HG03565 (cell line): ENCODE results near the gene CRHR1.

Experiments
- ATAC-seq: cut with Tn5 transposase; IDR thresholded peaks from one replicate; pipeline ENCODE4 v1.9.1; 2021; ENCODE audit warnings: mild to moderate bottlenecking, moderate library complexity; ENCODE audit not compliant: unreplicated experiment

The CRHR1 gene

GRCh38 chr17:45787044-45787443 is 2.9 kb downstream of the CRHR1 start:
- ATAC-seq: no peak

DNA sequence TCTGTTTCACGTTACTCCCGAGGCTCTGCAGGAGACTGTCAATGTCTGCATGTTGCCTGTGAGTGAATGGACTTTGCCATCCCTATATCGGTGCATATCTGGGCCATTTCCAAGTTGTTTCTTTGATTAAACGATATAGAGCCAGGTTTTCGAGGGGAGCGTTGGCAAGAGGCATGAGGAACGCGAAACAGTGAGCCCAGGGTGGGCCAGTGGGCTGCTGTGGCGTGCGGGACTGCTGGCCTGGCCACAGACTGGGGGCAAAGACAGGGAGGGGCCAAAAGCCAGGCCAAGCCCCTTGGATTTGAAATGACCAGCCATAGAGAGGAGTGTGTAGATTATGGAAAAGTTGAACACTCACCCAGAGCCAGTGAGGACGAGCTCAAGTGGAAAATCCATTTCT is 3.5 kb downstream of the CRHR1 start:
- no peak for ATAC-seq

DNA sequence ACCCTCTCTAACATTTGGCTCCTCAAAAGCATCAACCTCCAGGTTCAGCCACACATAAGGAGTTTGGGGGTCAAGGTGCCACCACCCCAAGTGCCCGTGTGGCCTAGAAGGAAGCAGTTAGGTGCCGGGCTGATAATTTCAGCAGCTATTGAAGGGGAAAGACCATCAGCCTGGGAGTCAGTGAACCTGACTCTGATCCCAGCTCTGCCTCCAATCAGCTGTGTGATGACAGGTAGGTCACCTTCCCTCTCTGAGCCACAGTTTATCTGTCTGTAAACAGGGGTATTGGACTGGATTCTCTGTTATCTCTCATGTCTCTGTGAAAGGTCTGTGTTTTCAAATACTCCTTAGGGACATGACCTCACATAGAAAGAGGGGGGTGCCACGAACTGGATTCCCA is 3.9 kb downstream of the CRHR1 start:
- no peak for ATAC-seq

DNA sequence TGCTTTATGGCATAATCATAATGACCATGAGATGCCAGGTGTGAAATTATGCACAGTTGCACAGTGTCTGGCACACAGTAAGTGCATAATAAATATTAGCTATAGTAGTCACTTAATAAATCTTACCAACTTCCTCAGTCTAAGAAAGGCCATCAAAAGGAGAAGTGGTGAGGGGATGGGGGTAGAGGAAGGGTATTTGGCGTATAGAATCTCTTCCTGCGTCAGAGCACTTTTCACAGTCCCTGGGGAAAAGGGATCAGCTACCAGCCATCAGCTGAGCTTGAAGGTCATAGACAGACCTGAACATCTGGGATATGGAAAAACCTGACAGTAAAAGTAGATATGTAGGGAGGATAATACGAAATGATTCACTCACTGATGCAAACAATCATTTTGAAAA is 5.8 kb downstream of the CRHR1 start:
- ATAC-seq: no peak

- no peak for ATAC-seq
These were observed 6.3 kb downstream of the CRHR1 start for GRCh38 chr17:45790296-45790922.

- ATAC-seq: no peak
These were observed 7.0 kb downstream of the CRHR1 start for GRCh38 chr17:45791041-45791582.

- ATAC-seq: no peak
These were observed 7.8 kb downstream of the CRHR1 start for GRCh38 chr17:45791935-45792334.

DNA sequence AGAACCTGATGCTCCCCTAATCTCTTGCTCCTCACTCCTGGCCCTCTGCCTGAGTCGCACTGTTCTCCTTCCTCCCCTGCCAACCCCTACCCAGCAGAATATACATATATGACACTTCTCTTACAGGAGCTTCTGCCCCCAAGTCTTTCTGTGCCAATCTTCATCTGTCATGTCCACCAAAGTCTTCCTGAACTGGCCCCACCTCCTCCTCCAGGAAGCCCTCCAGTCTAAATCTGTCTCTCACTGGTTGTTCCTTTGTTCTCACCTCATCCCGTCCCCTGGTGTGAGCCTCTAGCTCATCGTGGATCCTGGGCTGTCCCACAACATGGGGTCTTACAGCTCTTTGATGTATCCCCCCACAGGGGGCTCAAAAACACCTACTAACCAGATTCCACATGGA is 8.3 kb downstream of the CRHR1 start:
- no peak for ATAC-seq

DNA sequence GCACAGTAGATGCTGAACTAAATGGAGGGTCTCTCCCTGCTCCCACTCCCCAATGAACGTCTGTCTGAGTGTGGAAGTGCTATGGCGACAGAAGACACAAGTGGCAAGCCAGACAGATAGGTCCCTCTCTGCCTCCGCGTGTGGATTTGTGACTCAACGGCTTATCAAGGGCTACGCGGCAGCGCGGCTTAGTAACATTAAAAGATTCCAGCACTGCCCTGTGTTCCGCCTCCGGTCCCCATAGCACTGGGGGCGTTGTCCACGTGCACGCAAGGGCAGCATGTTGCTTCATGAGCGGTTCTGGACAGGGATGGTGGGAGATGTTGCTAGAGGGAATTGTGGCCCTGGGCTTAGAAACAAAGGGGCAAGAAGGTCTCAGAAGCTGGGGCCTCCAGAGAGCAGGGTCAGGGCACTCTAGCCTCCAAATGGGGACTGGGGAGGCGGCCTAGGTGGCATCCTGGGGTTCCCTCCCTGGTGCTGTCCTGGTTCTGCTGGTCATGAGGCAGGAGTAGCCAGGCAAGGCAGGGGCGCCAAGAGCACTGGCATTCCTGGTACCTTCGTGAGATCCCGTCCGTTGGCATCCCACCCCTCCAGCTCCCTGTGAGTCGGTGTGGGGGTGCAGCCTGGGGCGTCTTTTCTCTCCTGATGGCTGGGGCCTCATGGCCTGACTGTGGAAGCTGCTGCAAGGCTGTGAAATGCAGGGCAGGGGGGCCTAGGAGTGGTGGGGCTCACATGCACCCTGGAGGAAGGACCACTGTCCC is 9.1 kb downstream of the CRHR1 start:
- ATAC-seq: no peak

- no peak for ATAC-seq
These were observed 9.9 kb downstream of the CRHR1 start for GRCh38 chr17:45793999-45794540.

DNA sequence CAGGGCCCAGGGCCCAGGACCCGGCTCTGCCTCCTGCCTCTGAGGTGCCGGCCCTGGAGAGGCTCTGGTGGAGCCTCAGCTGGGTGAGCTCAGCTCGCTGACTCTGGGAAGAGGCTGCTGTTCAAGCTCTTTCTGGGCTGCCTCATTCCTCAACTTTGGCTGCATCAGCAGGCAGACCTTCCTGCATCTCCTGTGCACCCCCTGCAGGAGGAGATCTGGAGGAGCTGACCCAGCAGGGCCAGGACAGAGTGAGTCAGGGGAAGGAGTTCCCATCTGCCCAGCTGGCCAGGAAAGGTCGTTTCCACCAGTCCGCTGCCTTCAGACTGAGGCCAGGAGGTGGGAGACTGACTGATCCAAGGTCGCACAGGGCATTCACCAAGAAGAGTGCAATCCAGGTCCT is 10.7 kb downstream of the CRHR1 start:
- ATAC-seq: no peak

GRCh38 chr17:45800816-45801215 is 16.7 kb downstream of the CRHR1 start:
- ATAC-seq: no peak

- ATAC-seq: no peak
These were observed 17.3 kb downstream of the CRHR1 start for GRCh38 chr17:45801421-45801820.

- ATAC-seq: no peak
These were observed 24.7 kb downstream of the CRHR1 start for GRCh38 chr17:45808845-45809244.

DNA sequence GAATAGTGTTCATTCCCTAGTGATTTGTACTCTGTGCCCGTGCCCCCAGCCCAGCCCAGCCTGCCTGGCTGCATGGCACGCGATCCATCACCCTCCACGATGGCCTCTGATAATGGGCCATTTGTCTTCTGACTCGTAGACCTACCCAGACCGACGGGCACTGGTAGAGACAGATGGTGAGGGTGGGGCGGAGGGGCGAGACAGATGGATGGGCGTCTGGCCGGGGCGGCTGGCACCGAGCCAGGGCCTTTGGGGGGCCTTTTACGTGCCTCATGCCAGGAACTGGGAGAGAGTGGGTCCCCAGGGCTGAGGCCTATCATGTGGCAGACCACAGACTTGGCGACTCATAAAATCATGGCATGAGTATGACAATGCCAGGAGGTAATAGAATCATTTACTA is 25.4 kb downstream of the CRHR1 start:
- no peak for ATAC-seq

- no peak for ATAC-seq
These were observed 28.0 kb downstream of the CRHR1 start for GRCh38 chr17:45812102-45812501.

DNA sequence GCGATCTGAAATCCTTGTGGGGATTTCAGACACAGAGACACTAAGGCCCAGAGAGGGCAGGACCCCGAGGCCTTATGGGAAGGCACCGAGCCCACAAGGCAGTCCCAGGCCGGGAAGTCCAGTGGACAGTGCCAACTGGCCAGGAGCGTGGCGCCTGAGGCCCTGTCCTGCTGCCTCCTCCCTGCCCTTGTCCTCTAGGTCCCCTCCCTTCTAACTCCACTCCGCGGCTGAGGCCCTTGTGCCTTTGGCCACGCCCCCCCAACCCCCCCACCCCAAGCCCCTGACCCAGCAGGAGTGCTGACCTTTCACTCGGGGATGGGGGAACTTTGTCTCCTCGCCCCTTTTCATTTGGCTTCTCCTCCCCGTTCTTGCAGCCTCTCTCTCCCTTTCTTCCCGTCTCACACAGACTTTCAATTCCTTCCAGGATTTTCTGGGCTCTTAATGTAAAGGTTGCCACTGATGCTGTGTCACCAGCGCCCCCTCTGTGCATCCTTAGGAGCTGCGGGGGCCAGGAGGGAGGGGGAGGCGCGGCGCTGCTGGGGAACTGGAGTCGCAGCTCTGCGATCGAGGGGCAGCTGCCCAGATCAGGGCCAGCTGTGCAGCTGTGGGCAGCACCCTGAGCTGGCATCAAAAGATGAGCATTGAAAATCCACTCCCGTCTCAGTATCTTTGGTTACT is 29.1 kb downstream of the CRHR1 start:
- no peak for ATAC-seq

DNA sequence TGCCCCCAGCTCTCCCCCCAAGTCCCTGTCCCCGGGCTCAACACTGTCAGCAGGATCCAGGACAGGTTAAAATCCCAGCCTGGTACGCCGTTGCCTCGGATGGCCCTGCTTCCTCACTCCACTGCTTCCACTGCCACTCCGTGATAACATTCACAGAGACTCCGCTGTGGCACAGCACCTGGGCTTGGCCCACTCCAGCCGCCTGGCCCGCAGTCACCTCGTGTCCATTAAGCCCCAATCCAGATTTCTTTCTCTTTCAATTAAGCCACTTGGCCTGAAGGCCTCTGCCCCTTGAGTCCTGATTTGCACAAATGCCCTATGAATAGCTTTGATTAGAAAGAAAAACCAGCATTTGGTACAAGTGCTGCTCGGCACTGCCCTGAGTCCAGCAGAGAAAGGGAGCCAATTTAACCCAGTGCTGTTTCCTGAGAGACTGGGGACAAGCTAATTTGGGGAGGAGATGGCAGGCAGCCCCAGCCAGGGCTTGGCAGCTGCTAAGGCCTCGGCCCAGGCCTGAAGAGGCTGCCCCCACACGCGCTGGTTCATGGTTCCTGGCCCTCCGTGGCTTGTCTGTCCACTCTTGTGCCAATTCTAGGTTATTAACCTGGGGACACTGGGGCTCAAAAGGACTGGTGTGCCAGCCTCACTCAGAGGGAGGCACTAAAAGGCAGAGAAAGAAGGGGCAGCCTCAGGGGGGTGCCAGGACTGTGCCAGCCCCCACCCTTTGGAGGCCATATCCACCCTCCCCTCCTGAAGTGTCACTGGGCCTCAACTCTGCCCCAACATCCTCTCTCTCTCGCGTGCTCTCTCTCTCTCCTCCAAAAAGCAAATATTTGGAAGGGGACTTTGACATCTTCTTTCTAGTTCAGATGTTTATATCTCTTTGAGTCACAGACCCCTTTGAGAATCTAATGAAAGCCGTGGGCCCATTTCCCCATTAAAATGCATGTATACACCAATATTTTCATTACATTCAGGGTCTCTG is 30.8 kb downstream of the CRHR1 start:
- no peak for ATAC-seq

GRCh38 chr17:45815752-45816151 is 31.6 kb downstream of the CRHR1 start:
- ATAC-seq: no peak

GRCh38 chr17:45818041-45818440 is 33.9 kb downstream of the CRHR1 start:
- ATAC-seq: no peak
